NCI-H1105 (cell line): Measurements from ENCODE around the gene UQCC2.

Experiments
- DNase-seq: peaks from one replicate; lab custom pipeline; 2025; lab: John Stamatoyannopoulos, UW

UQCC2 gene

DNA sequence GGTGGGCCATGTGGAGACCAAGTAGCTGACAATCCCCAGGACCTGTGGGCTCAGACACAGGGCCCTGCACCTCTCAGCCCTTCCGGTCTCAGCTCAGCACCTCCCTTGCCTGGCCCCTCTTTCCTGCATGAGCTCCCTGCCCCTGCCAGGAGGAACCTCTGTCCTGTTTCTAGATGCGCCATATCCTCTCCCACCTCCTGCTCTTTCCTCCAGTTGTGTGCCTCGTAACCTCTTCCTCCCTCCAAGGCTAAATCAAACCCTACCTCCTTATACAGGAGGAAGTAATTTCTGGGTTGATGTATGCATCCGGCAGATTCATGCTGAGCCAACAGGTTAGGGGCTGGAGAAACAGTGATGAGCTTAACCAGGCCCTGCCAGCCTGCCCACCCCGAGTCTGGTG lies 59.5 kb downstream of the UQCC2 start:
- no peak for DNase-seq

- DNase-seq, result no peak
These were observed 60.1 kb downstream of the UQCC2 start for GRCh38 chr6:33651403-33651802.
